ENCODE results near the gene GAS7. TPM values are rescaled to one million over a fixed set of nuclear protein-coding genes. Genes with fewer than 3 reads are reported as not detected.

Gene GAS7
- total and polyA plus RNA-seq, 10 of the 15 experiments (the other 5 are each of a cell fraction or from before 2014, with no cell fraction given), result 2.3 to 53.4 (median 24.0) TPM

DNA sequence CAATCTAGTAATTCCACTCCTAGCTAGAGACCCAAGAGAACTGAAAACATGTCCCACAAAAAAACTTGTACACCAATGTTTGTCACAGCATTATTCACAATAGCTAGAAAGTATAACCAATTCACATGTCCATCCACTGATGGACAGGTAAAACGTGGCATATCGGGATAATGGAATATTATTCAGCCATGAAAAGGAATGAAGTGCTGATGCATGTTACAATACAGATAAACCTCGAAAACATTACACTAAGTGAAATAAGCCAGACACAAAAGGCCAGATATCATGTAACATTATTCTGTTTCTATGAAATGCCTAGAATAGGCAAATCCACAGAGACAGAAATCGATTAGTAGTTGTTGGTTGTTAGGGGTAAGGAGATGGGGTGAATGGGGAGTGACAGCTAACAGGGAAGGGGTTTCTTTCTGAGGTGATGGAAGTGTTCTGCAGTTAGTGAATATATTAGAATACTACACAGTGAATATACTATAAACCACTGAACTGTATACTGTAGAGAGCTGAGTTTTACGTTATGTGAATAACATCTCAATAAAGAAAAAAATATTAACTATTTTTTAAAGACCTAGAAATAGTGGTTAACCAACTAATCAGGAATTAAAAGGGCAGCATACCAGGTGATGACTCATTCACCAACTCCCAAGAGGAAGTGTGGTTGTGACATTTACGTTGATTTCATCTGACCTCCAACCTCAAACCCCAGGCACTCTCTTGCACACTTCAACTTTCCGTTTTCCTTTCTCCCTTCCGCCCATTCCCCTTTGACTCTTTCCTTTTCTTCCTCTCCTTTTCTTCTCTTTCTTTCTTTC, 48.6 kb downstream of the GAS7 start (continued):
- TF ChIP-seq, protein P1, sequence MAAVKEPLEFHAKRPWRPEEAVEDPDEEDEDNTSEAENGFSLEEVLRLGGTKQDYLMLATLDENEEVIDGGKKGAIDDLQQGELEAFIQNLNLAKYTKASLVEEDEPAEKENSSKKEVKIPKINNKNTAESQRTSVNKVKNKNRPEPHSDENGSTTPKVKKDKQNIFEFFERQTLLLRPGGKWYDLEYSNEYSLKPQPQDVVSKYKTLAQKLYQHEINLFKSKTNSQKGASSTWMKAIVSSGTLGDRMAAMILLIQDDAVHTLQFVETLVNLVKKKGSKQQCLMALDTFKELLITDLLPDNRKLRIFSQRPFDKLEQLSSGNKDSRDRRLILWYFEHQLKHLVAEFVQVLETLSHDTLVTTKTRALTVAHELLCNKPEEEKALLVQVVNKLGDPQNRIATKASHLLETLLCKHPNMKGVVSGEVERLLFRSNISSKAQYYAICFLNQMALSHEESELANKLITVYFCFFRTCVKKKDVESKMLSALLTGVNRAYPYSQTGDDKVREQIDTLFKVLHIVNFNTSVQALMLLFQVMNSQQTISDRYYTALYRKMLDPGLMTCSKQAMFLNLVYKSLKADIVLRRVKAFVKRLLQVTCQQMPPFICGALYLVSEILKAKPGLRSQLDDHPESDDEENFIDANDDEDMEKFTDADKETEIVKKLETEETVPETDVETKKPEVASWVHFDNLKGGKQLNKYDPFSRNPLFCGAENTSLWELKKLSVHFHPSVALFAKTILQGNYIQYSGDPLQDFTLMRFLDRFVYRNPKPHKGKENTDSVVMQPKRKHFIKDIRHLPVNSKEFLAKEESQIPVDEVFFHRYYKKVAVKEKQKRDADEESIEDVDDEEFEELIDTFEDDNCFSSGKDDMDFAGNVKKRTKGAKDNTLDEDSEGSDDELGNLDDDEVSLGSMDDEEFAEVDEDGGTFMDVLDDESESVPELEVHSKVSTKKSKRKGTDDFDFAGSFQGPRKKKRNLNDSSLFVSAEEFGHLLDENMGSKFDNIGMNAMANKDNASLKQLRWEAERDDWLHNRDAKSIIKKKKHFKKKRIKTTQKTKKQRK (IDR thresholded peaks at IDR 0.05; ENCODE audit: low read depth, low read length), result no peak
- TF ChIP-seq ZNF687 (IDR thresholded peaks at IDR 0.05) (no peak), KLF5 (IDR thresholded peaks at IDR 0.05; ENCODE audit: partially characterized antibody) (no peak), PAX8 (IDR thresholded peaks at IDR 0.05) (no peak), ZNF217 (IDR thresholded peaks at IDR 0.05) (no peak), FOXK2 (IDR thresholded peaks at IDR 0.05) (no peak), E4F1 (IDR thresholded peaks at IDR 0.05; ENCODE audit: borderline replicate concordance, partially characterized antibody) (no peak), NFYB (IDR thresholded peaks at IDR 0.05; ENCODE audit: insufficient read depth, low read depth, low read length) (no peak), STAT1 (conservative IDR thresholded peaks at IDR 0.05) (no peak), SMAD1 (IDR thresholded peaks at IDR 0.05; ENCODE audit: low read depth, partially characterized antibody) (no peak), SIN3A (IDR thresholded peaks at IDR 0.05; ENCODE audit: low read depth, low read length) (no peak), EGR1 (IDR thresholded peaks at IDR 0.05; ENCODE audit: borderline replicate concordance in 1 of 2, low read depth in 2 of 2, low read length in 2 of 2) (no peak), BACH1 (IDR thresholded peaks at IDR 0.05; ENCODE audit: borderline replicate concordance) (no peak), TCF3 (IDR thresholded peaks at IDR 0.05; ENCODE audit: borderline replicate concordance, insufficient read depth, low read depth, low read length) (no peak)
- TF ChIP-seq, protein P2, sequence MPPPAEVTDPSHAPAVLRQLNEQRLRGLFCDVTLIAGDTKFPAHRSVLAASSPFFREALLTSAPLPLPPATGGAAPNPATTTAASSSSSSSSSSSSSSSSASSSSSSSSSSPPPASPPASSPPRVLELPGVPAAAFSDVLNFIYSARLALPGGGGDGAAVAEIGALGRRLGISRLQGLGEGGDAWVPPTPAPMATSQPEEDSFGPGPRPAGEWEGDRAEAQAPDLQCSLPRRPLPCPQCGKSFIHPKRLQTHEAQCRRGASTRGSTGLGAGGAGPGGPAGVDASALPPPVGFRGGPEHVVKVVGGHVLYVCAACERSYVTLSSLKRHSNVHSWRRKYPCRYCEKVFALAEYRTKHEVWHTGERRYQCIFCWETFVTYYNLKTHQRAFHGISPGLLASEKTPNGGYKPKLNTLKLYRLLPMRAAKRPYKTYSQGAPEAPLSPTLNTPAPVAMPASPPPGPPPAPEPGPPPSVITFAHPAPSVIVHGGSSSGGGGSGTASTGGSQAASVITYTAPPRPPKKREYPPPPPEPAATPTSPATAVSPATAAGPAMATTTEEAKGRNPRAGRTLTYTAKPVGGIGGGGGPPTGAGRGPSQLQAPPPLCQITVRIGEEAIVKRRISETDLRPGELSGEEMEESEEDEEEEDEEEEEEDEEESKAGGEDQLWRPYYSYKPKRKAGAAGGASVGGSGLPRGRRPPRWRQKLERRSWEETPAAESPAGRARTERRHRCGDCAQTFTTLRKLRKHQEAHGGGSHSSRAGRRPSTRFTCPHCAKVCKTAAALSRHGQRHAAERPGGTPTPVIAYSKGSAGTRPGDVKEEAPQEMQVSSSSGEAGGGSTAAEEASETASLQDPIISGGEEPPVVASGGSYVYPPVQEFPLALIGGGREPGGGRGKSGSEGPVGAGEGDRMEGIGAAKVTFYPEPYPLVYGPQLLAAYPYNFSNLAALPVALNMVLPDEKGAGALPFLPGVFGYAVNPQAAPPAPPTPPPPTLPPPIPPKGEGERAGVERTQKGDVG (CRISPR knock-in tag; IDR thresholded peaks at IDR 0.05), result no peak
